Stimulated activated CD8-positive, alpha-beta memory T cell treated with anti-CD3 and anti-CD28 coated beads, Interleukin-12 subunit alpha, Interleukin-12 subunit beta, amount 100 ng/mL, for 4 hours (primary cell): ENCODE results near the gene HOXB7.

Experiments
- DNase-seq: peaks from one replicate; pipeline ENCODE4 v3.0.0-alpha.2; 2020; ENCODE audit warnings: low read depth

Gene HOXB7

GRCh38 chr17:48610282-48611211, at the start of gene HOXB7:
Gene HOXB7 (minus strand): TSS chr17:48611017. CDS start chr17:48610918, 99 bp downstream.
- no peak for DNase-seq

GRCh38 chr17:48655913-48656312, 45.1 kb upstream of the HOXB7 start:
- no peak for DNase-seq

- DNase-seq = no peak
Measured at GRCh38 chr17:48649741-48650140, 38.9 kb upstream of the HOXB7 start.

- no peak for DNase-seq
Measured at GRCh38 chr17:48647963-48648245, 37.1 kb upstream of the HOXB7 start.

- no peak for DNase-seq
Measured at GRCh38 chr17:48647103-48647962, 36.5 kb upstream of the HOXB7 start.

- peak; percentile 25 for DNase-seq
Measured at GRCh38 chr17:48646183-48647102, 35.6 kb upstream of the HOXB7 start.

GRCh38 chr17:48645639-48646182, 34.9 kb upstream of the HOXB7 start:
- no peak for DNase-seq

- no peak for DNase-seq
Measured at GRCh38 chr17:48644910-48645557, 34.2 kb upstream of the HOXB7 start.

GRCh38 chr17:48644159-48644558, 33.3 kb upstream of the HOXB7 start:
- no peak for DNase-seq

GRCh38 chr17:48643697-48644012, 32.8 kb upstream of the HOXB7 start:
- DNase-seq = no peak

- no peak for DNase-seq
Measured at GRCh38 chr17:48642843-48643696, 32.3 kb upstream of the HOXB7 start.

- DNase-seq = no peak
Measured at GRCh38 chr17:48642059-48642842, 31.4 kb upstream of the HOXB7 start.

- DNase-seq = no peak
Measured at GRCh38 chr17:48641541-48642058, 30.8 kb upstream of the HOXB7 start.

GRCh38 chr17:48640858-48641180, 30.0 kb upstream of the HOXB7 start:
- no peak for DNase-seq

GRCh38 chr17:48639982-48640857, 29.4 kb upstream of the HOXB7 start:
- no peak for DNase-seq

GRCh38 chr17:48639136-48639535, 28.3 kb upstream of the HOXB7 start:
- DNase-seq = no peak

GRCh38 chr17:48637323-48638260, 26.8 kb upstream of the HOXB7 start:
- DNase-seq = no peak
